Measurements from ENCODE around the gene MRGPRG.

Gene MRGPRG

DNA sequence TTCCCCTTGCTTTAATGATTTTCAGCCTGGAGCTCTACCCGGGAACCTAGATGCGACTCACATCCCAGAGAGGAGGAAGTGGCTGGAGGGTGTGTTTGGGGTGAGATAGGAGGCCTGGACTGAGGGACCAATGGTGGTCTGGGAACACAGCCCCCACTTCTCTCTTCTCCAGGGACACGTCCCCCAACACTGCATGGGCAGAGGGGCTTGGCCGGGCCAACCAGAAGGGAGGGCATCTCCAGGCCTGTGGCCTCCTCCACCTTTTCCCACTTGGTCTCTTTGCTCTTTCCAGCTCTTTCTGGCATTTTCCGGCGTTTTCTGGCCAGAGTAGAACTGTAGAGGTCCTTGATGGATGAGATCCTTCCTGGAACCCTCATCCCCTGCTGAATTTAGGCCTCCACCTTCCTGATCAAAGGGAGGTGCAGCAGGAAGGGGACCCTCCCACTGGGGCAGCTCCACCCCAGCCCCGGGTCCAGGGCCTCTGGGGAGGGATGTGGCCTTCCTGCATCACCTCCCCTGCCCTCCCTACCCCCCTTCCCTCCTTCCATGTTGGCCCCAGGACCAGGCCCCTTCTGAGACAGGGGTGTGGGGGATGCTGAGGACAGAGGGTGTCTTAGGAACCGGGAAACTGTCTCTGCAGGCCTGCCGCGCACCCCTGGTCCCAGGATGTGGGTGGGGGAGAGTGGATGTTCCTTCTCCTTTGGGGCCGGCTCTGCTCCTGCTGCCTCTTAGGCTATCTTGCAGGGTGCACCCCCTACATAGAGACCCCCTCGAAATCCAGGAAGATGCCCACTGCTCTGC, 24.4 kb downstream of the MRGPRG start:
- no peak for DNase-seq

DNA sequence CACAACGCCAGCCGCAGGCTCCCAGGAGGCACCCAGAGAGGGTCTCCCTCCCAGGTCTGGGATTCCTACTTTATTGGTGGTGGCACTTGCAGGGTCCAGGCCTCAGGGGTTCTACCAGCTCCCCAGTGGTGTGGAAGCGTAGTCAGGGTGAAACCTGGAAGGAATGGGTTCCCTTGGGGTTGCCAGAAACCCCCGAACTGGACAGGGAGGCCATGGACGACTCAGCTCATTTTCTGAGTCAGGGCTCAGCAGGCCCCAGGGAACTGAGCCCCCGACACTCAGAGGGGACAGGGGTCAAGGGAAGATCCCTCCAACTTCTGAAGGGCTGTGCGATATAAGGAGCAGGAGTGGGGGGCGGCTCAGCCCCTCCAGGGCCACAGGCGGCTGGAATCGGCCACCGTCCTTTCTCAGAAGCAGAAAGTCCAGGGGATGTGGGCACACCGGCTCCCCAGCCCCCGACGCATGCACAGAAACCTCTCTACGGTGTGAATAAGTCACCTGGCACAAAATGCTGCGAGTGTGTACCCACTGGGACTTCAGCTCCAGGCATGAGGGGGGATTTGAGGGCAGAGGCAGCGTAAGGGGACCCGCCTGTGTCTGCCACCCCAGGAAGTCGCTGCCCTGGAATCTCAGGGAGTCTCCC, 25.1 kb downstream of the MRGPRG start:
- no peak for DNase-seq

DNA sequence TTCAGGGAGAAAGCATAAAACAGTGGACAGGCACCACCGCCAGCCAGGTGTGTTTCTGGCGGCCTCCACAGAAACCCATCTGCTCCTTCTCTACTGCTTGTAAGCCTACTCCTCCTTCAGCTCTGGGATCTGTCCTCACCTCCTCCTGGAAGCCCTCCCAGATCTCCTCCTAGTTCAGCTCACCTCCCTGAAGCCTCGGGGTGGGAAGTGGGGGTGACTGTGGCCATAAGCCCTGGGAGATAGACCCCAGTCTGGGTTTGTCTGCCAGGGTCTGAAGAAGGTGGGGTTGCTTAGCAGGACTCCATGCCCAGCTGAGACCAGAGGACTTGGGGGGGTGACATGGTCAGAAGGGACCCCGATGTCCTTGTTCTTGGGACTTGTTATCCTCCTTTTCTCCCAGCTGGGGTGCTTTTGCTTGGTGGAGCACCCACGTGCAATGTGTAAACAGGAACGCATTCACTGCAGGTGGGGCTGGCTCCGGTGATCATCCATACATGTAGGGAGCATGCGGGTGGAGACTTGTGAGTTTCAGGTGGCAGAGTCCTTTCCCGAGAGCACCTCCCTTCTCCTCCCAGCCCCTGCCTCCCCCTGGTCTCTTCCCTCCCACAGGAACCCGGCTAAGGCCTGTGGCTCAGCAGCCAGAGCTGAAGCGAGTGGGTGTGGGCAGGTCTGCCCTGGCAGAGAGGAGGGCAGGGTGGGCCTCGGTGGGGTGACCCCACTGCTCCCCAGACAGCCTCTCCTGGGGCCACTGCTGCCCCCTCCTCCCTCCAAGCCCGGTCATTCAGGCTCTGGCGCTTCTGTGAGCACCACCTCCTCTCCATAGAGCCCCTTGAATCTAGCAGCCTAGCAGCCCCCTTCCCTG, 25.9 kb downstream of the MRGPRG start:
- DNase-seq: no peak

DNA sequence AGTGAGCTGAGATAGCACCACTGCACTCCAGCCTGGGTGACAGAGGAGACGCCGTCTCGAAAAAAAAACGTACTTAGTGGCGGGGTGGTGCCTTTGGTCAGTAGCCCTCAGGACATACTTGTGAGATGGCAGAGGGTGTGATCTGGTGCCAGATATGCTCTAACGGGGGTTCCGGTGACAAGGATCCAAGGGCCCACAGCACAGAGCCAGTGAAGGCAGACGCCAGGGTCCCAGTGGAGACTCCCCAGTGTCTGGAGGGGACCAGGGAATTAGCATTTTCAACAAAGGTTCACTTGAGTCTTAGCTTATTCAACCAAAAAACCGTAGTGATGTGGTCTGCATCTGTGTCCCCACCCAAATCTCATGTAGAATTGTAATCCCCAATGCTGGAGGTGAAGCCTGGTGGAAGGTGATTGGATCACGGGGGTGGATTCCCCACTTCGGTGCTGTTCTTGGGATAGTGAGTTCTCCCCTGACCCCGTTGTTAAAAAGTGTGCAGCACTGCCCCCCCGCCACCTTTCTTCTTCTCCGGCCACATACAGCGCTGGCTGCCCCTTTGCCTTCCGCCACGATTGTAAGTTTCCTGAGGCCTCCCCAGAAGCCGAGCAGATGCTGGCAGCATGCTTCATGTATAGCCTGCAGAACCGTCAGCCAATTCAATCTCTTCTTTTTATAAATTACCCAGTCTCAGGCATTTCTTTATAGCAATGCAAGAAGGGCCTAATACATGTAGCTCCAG, 26.9 kb downstream of the MRGPRG start:
- DNase-seq: no peak

DNA sequence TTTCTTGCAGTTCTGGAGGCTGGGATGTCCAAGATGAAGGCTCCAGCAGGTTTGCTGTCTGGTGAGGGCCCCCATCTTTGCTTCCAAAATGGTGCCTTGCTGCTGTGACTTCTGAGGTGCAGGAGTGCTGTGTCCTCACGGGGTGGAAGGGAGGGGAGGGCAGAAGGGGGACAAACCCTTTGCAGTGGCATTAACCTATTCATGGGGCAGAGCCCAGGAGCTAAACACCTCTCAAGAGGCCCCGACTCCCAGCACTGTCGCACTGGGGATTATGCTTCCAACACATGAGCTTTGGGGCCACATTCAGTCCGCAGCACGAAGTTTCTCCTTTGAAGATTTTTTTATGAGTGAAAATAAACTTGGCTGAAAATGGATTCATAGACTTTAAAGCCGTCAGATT, 28.0 kb downstream of the MRGPRG start:
- DNase-seq: no peak

DNA sequence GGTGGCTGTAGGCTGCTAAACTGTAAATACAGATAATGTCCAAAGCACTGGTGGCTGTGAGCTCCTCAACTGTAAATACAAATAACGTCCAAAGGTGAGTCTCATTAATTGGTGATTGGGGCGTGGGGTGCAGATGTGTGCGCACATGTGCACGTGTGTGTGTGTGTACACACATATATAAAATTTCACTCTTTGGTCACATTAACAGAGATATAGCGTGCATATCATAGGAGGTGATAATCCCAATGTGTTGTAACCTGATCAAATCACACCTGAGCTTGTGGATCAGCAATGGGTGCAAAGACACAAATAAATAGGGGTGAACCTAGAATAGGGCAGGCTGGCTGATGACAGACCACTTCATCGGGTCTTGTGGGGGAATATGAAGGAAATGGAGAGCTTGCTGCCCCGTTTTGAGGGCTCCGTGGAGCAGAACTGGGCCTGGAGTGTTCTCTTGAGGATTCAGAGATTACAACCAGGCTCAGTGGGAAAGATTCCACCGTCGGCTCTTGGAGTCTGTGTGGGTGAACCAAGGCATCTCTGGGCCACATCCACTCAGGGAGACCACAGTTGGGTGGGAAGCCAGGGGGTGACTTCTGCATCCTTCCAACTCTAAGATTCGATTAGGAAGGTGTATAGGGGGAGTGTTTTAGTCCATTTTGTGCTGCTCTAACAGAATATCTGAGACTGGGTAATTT, 28.6 kb downstream of the MRGPRG start:
- DNase-seq: no peak

DNA sequence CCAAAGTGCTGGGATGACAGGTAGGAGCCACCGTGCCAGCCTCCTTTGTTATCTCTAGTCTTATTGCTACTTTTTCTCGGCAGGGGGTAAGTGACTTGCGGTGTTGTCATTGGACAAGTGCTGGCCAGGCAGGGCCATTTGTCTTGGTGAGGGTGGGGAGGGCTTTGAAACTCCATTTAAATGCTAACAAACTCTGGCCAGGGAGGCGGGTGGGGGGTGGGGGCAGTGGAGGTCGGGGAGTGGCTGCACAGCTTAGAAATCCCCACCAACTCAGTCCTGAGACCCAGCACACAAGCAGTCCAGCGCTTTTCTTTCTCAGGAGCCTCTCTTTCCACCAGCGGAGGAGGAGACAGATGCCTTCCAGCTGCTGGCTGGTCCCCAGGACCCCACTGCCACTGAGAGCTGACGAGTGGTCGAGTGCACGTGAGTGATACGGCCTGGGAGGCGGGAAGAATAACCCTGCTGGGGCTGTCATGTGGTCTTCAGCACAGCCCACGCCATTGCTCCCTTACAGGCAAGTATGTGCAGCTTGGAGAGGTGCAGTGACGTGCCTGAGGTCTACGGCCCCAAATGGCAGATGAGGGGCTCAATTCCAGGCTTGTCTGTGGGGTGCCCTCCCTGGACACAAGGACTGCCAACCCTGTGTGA, 29.3 kb downstream of the MRGPRG start:
- no peak for DNase-seq

DNA sequence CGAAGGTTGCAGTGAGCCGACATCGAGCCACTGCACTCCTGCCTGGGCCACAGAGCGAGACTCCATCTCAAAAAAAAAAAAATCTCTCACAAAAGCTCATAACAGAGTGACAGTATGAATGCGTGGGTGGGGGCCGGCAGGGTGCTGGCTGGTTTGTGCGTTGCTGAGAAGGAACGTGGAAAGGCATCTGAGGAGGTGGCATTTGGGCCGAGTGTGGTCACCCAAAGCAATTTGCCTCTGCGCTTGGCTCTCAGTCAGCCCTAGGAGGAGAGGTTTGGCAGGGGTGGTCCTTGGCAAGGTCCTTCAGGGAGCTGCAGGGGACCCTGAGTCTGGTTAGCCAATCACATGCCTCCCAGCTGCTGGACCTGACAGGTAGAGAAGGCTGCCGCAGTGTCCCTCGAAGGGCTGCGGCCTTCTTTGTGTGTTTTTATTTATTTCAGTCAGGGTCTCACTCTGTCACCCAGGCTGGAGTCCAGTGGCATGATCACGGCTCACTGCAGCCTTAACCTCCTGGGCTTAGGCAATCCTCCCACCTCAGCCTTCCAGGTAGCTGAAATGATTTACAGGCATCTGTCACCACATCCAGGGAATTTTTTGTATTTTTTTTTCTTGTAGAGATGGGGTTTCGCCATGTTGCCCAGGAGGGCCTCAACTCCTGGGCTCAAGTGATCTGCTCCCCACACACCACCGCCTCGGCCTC, 30.0 kb downstream of the MRGPRG start:
- DNase-seq: no peak

DNA sequence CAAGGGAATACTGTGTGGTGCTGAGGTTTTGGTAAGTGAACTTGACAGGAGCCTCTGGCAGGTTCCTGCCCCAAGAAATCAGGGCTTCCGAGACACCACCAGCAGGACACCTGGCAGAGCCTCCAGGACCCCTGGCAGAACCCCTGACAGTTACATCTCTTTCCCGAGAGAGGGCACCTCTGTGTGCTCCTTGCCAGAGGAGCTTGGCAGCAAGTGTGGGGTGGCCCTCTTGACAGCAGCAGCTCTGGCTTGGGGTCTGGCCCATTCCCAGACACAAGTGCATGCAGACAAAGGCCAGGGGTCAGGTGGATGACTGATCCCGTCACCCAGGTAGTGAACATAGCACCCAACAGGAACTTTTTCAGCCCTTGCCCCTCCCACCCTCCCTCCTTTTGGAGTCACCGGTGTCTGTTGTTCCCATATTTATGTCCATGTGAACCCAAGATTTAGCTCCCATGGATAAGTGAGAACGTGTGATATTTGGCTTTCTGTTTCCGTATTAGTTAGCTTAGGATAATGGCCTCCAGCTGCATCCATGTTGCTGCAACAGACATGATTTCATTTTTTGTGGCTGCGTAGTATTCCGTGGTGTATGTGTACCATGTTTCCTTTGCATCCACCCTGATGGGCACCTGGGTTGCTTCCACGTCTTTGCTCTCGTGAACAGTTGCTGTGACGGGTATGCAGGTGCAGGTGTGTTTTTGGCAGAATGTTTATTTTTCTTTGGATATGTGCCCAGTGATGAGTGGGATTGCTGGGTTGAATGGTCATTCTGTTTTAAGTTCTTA, 32.3 kb downstream of the MRGPRG start:
- DNase-seq: no peak

DNA sequence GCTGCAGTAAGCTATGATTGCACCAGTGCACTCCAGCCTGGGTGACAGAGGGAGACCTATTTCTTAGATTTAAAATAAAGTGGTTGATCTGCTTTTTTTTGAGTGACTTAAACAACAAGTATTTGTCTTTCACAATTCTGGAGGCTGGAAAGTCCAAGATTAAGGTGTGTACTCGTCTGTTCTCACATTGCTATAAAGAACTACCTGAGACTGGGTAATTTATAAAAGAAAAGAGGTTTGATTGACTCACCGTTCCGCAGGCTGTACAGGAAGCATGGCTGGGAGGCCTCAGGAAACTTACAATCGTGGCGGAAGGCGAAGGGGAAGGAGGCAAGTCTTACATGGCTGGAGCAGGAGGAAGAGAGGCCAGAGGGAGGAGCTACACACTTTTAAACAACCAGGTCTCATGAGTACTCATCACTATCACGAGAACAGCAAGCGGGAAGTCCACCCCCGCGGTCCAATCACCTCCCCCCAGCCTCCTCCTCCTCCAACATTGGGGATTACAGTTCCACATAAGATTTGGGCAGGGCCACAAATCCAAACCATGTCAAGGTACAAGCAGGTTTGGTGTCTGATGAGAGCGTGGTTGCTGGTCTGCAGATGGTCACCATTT, 33.8 kb downstream of the MRGPRG start:
- no peak for DNase-seq

DNA sequence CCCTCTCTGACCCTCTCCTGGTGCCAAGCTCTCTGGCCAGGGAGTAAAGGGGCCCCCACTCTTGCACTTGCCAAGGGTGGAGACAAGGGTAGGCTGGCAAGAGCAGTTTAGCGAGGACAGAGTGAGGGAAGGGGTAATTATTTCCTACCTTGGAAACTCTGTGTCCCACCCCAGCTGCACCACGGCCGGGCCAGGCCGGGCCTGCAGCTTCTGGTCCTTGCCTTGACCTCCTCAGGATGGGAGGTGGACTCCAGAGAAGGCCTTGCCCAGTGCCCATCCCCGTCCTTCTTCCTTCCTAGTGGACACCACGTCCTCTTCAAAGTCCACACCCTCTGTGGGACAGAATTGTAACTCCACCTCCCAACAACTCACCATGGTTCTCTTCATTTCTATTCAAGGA, 35.1 kb downstream of the MRGPRG start:
- no peak for DNase-seq

DNA sequence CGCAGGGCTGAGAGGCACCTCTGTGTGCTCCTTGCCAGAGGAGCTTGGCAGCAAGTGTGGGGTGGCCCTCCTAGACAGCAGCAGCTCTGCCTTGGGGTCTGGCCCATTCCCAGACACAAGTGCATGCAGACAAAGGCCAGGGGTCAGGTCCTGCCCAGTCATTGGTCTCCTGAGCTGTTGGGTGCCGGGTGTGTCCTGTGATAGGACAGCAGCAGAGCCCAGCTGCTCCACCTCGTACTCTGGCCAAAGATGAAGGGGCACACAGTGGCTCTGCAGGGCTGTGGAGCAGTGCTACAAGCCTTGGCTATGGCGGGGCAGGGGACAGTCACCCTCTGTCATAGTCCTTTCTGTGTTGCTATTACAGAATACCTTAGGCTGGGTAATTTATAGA, 36.2 kb downstream of the MRGPRG start:
- no peak for DNase-seq

DNA sequence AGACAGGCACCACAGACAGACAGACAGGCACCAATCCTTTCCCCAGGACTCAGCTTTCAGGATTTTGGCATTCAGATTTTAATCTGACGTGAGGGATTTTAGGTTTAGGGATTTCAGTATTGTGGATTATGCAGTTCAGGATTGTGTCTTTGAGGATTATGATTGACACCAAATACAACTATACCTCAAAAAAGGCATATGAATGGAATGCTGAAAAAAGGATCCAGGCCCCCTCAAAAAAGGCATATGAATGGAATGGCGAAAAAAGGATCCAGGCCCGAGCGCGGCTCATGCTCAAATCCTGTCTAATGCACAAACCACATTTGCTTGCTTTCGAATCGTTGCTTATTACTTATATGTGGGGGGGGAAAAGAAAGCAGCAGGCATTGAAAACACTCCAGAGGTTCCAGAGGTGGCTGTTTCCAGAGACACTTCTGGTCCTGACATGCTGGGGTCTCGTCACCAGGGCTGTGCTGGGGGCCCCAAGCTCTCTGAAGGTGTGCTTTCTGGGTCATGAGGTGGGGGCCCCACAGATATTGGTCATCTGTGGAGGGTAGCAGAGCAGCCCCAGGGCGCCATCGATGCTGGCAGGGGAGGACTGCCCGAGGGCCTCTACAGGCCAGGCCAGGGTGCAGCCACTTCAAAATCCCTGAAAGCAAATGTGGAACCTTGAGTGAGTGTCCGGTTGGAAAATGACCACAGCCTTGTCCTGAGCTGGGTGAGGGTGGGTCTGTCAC, 36.7 kb downstream of the MRGPRG start:
- no peak for DNase-seq

DNA sequence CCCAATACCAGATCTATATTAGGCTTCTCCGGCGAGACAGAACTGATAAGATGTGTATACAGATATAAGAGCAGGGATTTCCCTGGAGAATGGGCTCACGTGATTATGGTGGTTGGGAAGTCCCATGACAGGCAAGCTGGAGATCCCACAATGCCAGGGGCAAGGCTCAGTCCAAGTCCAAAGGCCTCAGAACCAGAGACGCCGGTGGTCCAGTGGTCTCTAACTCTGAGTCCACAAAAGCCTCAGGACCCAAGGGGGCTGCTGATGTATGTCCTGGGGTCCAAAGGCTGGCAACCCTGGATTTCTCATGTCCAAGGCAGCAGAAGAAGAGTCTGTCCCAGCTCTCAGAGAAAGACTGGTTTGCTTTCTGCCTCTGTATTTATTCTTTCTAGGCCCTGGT, 37.7 kb downstream of the MRGPRG start:
- no peak for DNase-seq

DNA sequence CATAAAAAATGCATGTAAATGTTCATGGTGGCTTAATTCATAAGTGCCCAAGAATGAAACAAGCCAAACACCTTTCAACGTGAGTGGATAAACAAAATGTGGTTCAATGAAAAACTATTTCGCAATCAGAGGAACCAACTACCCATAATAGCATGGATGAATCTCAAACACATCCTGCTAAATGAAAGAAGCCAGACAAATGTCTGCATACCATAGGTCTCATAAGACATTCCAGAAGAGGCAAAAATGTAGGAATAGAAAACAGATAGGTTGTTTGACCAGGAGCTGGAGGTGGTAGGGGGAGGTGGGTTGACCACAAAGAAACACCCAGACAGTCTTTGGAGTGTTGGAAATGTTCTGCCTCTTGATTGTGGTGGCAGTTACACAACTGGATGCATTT, 40.3 kb downstream of the MRGPRG start:
- peak; percentile 86 for DNase-seq

DNA sequence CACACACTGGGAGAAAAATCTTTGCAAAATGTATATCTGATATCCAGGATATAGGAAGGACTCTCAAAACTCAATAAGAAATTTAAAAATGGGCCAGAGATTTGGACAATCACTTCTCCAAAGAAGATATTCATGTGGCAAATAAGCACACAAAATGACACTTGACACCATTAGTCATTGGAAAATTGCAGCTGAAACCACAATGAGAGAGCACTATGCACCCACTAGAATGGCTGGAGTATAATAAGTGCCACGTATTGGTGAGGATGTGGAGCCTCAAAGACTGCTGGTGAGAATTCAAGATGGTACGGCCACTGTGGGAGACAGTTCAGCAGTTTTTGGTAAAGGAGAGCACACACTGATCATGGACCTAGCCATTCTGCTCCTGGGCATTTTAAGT, 40.7 kb downstream of the MRGPRG start:
- peak; percentile 21 for DNase-seq

DNA sequence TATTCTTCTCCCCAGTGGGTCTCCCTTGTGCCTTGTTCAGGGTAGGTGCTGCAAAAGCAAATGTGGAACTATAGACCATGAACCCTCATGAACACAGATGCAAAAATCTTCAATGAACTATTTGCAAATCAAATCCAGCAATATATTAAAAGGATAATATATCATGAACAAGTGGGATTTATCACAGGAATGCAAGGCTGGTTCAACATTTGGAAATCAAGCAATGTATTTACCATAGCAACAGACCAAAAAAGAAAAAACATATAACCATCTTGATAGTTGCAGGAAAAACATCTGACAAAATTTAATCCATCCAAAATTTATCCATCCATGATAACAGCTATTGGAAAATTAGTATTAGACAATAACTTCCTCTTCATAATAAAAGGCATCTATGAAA, 42.1 kb downstream of the MRGPRG start:
- DNase-seq: no peak

DNA sequence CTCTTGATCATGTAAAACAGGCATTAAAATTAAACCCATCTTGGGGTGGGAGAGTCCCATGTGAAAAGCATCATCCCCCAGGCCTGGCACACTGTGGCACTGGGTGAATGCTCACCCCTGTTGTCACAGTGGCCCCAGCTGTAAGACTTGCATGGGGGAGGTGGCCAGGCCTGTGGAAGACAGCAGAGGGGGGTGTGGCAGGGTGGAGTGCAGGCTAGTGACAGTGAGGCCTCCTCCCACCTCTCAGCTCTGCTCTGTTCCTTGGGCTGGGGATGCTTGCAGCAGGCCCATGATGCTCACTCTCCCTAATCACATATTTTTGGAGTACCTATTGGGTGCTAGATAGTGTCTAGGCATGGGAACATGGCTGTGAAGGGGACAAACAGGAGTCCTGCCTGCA, 43.4 kb downstream of the MRGPRG start:
- DNase-seq: no peak

DNA sequence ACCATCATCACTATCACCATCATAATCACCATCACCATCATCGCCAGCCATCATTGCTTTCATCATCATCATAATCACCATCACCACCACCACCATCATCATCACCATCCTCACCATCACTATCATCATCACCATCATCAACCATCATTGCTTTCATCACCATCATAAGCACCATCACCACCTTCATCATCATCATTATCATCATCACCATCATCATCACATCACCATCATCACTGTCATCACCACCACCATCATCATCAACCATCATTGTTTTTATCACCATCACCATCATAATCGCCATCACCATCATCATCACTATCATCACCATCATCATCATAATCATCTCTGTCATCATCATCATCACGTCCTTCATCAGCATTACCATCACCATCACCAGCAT, 44.2 kb downstream of the MRGPRG start:
- DNase-seq: no peak
